Endothelial cell of umbilical vein (primary cell): ENCODE results near the gene AK9. TPM values are rescaled to one million over a fixed set of nuclear protein-coding genes. Genes with fewer than 3 reads are reported as not detected.

ENCODE experiments used
- BruUV-seq: library from RNA; stranded (reverse); fragments of 400-500 nt; replicated peaks from 2 replicates; lab custom pipeline; 2021; lab: Mats Ljungman, UMichigan
- CTCF ChIA-PET: fragments of 300-600, 350-600 bp; sonication (Branson Sonifier 250); formaldehyde crosslinking; loops from one replicate; lab custom pipeline; 2021; ENCODE audit warnings: antibody characterized with exemption, inconsistent platforms; lab: Charles Lee
- POLR2A ChIA-PET: fragments of 300-600, 350-600 bp; sonication (Branson Sonifier 250); formaldehyde crosslinking; loops from one replicate; lab custom pipeline; 2021; ENCODE audit warnings: antibody characterized with exemption, inconsistent platforms; lab: Charles Lee
- DNase-seq: peaks from one replicate; pipeline ENCODE4 v3.0.0-alpha.2; 2011; ENCODE audit warnings: low read depth, low spot score
- FAIRE-seq: peaks from 2 replicates; lab custom pipeline; 2011; peaks lifted over from hg19 to GRCh38; lab: Jason Lieb, UNC
- H2AFZ ChIP-seq: 2 replicates; pipeline ENCODE4 v1.6.0; 2012; ENCODE audit warnings: low read depth, low read length, control low read depth, inconsistent platforms
- H3K27ac ChIP-seq: 2 replicates; pipeline ENCODE4 v1.5.1; 2011; ENCODE audit warnings: low read depth, mild to moderate bottlenecking, control low read depth, low read length, moderate library complexity; ENCODE audit not compliant: insufficient read depth
- H3K27me3 ChIP-seq, 2 experiments: 2 replicates each; pipeline versions ENCODE4 v1.6.0 to v1.6.1; 2011; ENCODE audit warnings: low read length in 2 of 2, mixed read lengths in 1 of 2; ENCODE audit not compliant: control insufficient read depth in 2 of 2, insufficient read depth in 2 of 2
- H3K36me3 ChIP-seq, 2 experiments: 2 replicates in 1 of 2; 3 replicates in 1 of 2; pipeline ENCODE4 v1.5.1; 2011; ENCODE audit warnings: low read length in 2 of 2, mild to moderate bottlenecking in 1 of 2, moderate library complexity in 1 of 2; ENCODE audit not compliant: control insufficient read depth in 2 of 2, insufficient read depth in 2 of 2; ENCODE audit errors: extremely low read depth in 1 of 2
- H3K4me1 ChIP-seq: 3 replicates; pipeline ENCODE4 v1.5.1; 2011; ENCODE audit warnings: mild to moderate bottlenecking, low read length; ENCODE audit not compliant: control insufficient read depth, insufficient read depth; ENCODE audit errors: extremely low read depth
- H3K4me2 ChIP-seq: 2 replicates; pipeline ENCODE4 v1.6.1; 2011; ENCODE audit warnings: low read length, control low read depth, mixed read lengths; ENCODE audit not compliant: insufficient read depth
- H3K4me3 ChIP-seq, 3 experiments: fragments of 200-600 bp in 1 of 3; sonication (generic), shearing (Covaris generic) in 1 of 3; replicated peaks in 1 of 3; 2 replicates each; pipeline ENCODE4 v1.5.1; 2011 to 2016; ENCODE audit warnings: control low read depth in 3 of 3, low read length in 3 of 3, mild to moderate bottlenecking in 2 of 3, inconsistent platforms in 1 of 3, low read depth in 1 of 3, moderate library complexity in 1 of 3; ENCODE audit not compliant: insufficient read depth in 1 of 3
- H3K79me2 ChIP-seq: 2 replicates; pipeline ENCODE4 v1.6.0; 2012; ENCODE audit warnings: low read length, inconsistent platforms; ENCODE audit not compliant: control insufficient read depth, insufficient read depth
- H3K9ac ChIP-seq: replicated peaks from 2 replicates; pipeline ENCODE3; 2011; ENCODE audit warnings: low read length, control low read depth; ENCODE audit not compliant: insufficient read depth; ENCODE audit errors: extremely low read depth
- H3K9me1 ChIP-seq: replicated peaks from 3 replicates; pipeline ENCODE4 v1.6.0; 2011; ENCODE audit warnings: mild to moderate bottlenecking, low read length; ENCODE audit not compliant: control insufficient read depth, insufficient read depth; ENCODE audit errors: extremely low read depth
- H3K9me3 ChIP-seq: replicated peaks from 2 replicates; pipeline ENCODE4 v1.5.1; 2012; ENCODE audit warnings: low read length, inconsistent platforms; ENCODE audit not compliant: control insufficient read depth, insufficient read depth
- H4K20me1 ChIP-seq: replicated peaks from 2 replicates; pipeline ENCODE3; 2011; ENCODE audit warnings: mild to moderate bottlenecking, low read length; ENCODE audit not compliant: control insufficient read depth, insufficient read depth; ENCODE audit errors: extremely low read depth
- CTCF ChIP-seq, 2 donors: IDR thresholded peaks; 1 replicate in 1 of 2; 2 replicates in 1 of 2; pipeline ENCODE4 v1.5.1; 2011; ENCODE audit warnings: low read length in 2 of 2, mild to moderate bottlenecking in 2 of 2, moderate library complexity in 2 of 2, control low read depth in 1 of 2, inconsistent platforms in 1 of 2, low read depth in 1 of 2; ENCODE audit not compliant: insufficient read depth in 1 of 2; ENCODE audit errors: extremely low read depth in 1 of 2
- EZH2 ChIP-seq: IDR thresholded peaks from 2 replicates; pipeline ENCODE4 v1.6.1; 2012; ENCODE audit warnings: borderline replicate concordance, low read depth, mild to moderate bottlenecking, moderate library complexity, low read length, inconsistent platforms; ENCODE audit not compliant: severe bottlenecking
- FOS ChIP-seq: IDR thresholded peaks from 2 replicates; pipeline ENCODE4 v1.6.1; 2011; ENCODE audit warnings: mild to moderate bottlenecking, low read length, moderate library complexity, borderline replicate concordance; ENCODE audit not compliant: insufficient read depth
- GATA2 ChIP-seq: IDR thresholded peaks from 2 replicates; pipeline ENCODE4 v1.7.0; 2011; ENCODE audit warnings: low read depth, mild to moderate bottlenecking, moderate library complexity, mixed read lengths, low read length; ENCODE audit not compliant: insufficient read length, insufficient read depth
- JUN ChIP-seq: IDR thresholded peaks from 2 replicates; pipeline ENCODE4 v1.6.1; 2011; ENCODE audit warnings: borderline replicate concordance, low read depth; ENCODE audit not compliant: insufficient read length, insufficient read depth
- MAX ChIP-seq: IDR thresholded peaks from 2 replicates; pipeline ENCODE4 v1.6.1; 2011; ENCODE audit not compliant: insufficient read depth, insufficient read length
- MYC ChIP-seq: IDR thresholded peaks from one replicate; pipeline ENCODE4 v1.6.1; 2011; ENCODE audit warnings: mild to moderate bottlenecking, low read depth, low read length
- POLR2A ChIP-seq: IDR thresholded peaks from 2 replicates; pipeline ENCODE4 v1.6.1; 2012; ENCODE audit warnings: low read depth, mild to moderate bottlenecking, control low read depth, low read length
- POLR2AphosphoS5 ChIP-seq: IDR thresholded peaks from 2 replicates; pipeline ENCODE4 v1.6.1; 2012; ENCODE audit warnings: low read depth, mild to moderate bottlenecking, control low read depth, low read length, moderate library complexity; ENCODE audit not compliant: insufficient read depth
- dilution Hi-C: fragments of 300-500 bp; cut with MboI; formaldehyde crosslinking; loops from one replicate; pipeline ENCODE4 v1.15.0; 2019; ENCODE audit warnings: low sequenced_read_pairs; ENCODE audit not compliant: extremely low pct_ligation_motif_present
- intact Hi-C: fragments of 100-400 bp; cut with micrococcal nuclease; formaldehyde crosslinking; loops from one replicate; pipeline ENCODE4 v1.10.0; 2022
- polyA plus RNA-seq, 4 experiments: library from polyadenylated mRNA; depleted of rRNA in 3 of 4; stranded (reverse) in 3 of 4; unstranded in 1 of 4; fragments of >200 nt; gene quantifications; 2 replicates each; pipeline versions ENCODE4 v1.2.1 to v1.2.3, GENCODE V29; 2011 to 2012; ENCODE audit warnings: missing spikeins in 1 of 4
- total RNA-seq: library from RNA; stranded (reverse); gene quantifications from 2 replicates; pipeline ENCODE4 v1.2.3, GENCODE V29; 2021

AK9 gene
- total and polyA plus RNA-seq, 2 donors (not counting 3 experiments of a cell fraction or from before 2014, with no cell fraction given): 1.4 to 3.2 TPM

GRCh38 chr6:109471105-109471810 is 219.7 kb downstream of the AK9 start:
- FAIRE-seq (no peak), DNase-seq (no peak)
- no peak overlapping the region for H2AFZ ChIP-seq
- POLR2A ChIA-PET: no interaction called here
- TF ChIP-seq MYC (no peak), POLR2A (no peak), EZH2 (no peak), POLR2AphosphoS5 (no peak), GATA2 (no peak), MAX (no peak), CTCF (IDR thresholded peaks at IDR 0.05; ENCODE audit: extremely low read depth in 1 of 2, insufficient read depth in 1 of 2, low read depth in 1 of 2, low read length in 2 of 2) (no peak), FOS (no peak), JUN (no peak)
- no TSS peak for BruUV-seq
- H3K4me2 ChIP-seq: no peak overlapping the region
- H3K27ac ChIP-seq: no peak overlapping the region
- no peaks in the 10 kb centered on the region for H3K27me3 ChIP-seq
- H3K9me3 ChIP-seq: no peaks in the 10 kb centered on the region
- H3K9me1 ChIP-seq: no peaks in the 10 kb centered on the region
- H3K79me2 ChIP-seq: no peaks in the 10 kb centered on the region
- CTCF ChIA-PET: no interaction called here
- H3K4me1 ChIP-seq: no peaks in the 10 kb centered on the region
- dilution Hi-C loops (no loop called here), intact Hi-C loops (no loop called here)
- no peaks in the 10 kb centered on the region for H4K20me1 ChIP-seq
- peaks cover 14 to 20% of the 10 kb centered on the region in 2 experiments for H3K36me3 ChIP-seq
- H3K4me3 ChIP-seq: no peak overlapping the region
- H3K9ac ChIP-seq: no peak overlapping the region
